Psoas muscle (tissue), 8 donors: ENCODE data around the gene NABP1. TPM values are rescaled to one million over a fixed set of nuclear protein-coding genes. Genes with fewer than 3 reads are reported as not detected.

Experiments
- ATAC-seq, 4 donors: fragments of 200-7000 bp; cut with Tn5 transposase; one replicate each; pipeline ENCODE4 v1.9.1; 2020; ENCODE audit warnings: moderate library complexity in 3 of 4, mild to moderate bottlenecking in 2 of 4
- DNase-seq, 2 donors: peaks; one replicate each; pipeline ENCODE4 v3.0.0-alpha.2; 2020
- H3K27ac ChIP-seq: fragments of 200-600 bp; one replicate; pipeline ENCODE4 v1.8.0; 2022
- H3K27me3 ChIP-seq, 3 donors: fragments of 200-600 bp in 1 of 3; one replicate each; pipeline versions ENCODE4 v1.6.1 to v1.8.0; 2013 to 2022; ENCODE audit warnings: low read length in 2 of 3, mild to moderate bottlenecking in 2 of 3, moderate library complexity in 1 of 3; ENCODE audit not compliant: insufficient read depth in 3 of 3
- H3K36me3 ChIP-seq, 2 donors: fragments of 200-600 bp in 1 of 2; one replicate each; pipeline versions ENCODE4 v1.6.1 to v1.8.0; 2013 to 2022; ENCODE audit warnings: low read depth in 1 of 2, mild to moderate bottlenecking in 1 of 2, moderate library complexity in 1 of 2; ENCODE audit not compliant: insufficient read depth in 1 of 2
- H3K4me1 ChIP-seq: fragments of 200-600 bp; one replicate; pipeline ENCODE4 v1.8.0; 2022
- H3K4me3 ChIP-seq: fragments of 200-600 bp; one replicate; pipeline ENCODE4 v1.8.0; 2022; ENCODE audit warnings: mild to moderate bottlenecking
- H3K9me3 ChIP-seq: fragments of 200-600 bp; one replicate; pipeline ENCODE4 v1.8.0; 2022
- CTCF ChIP-seq: fragments of 200-600 bp; IDR thresholded peaks from one replicate; pipeline ENCODE4 v1.8.0; 2022; ENCODE audit warnings: antibody characterized with exemption
- WGBS, 3 donors: extraction: QIAGEN DNeasy Blood & Tissue Kit; methylation state at CpG; one replicate each; pipeline versions ENCODE4 v1.1.6 to v1.1.7; 2013; 5-methylcytosine and 5-hydroxymethylcytosine counted together
- intact Hi-C, 2 donors: fragments of 100-400 bp; cut with DNase I; formaldehyde crosslinking; loops; one replicate each; pipeline versions ENCODE4 v1.11.0 to v1.14.2; 2022
- polyA plus RNA-seq, 3 donors: library from polyadenylated mRNA; stranded (reverse); fragments of 200-250 nt; gene quantifications; one replicate each; pipeline ENCODE4 v1.2.3, GENCODE V29; 2013
- total RNA-seq, 4 donors: library from RNA; stranded (reverse); fragmentation: NEBNext Ultra II Directional in 2 of 4; extraction: Animal tissue kit (Norgen Biotek cat#: 25700) in 2 of 4; gene quantifications; one replicate each; pipeline versions ENCODE4 v1.2.1 to v1.2.4, GENCODE V29; 2021 to 2023
- donor health status: healthy with polysubstance abuse.
- donor health status: DM: no; HTN: no; CAD: no; lungs with moderate emphysema.
- donor health status: Bipolar disorder and iron deficiency.
- donor health status: healthy.
- donor health status: DM: yes; HTN: yes; CAD: no.
- donor health status: DM: no; HTN: no; CAD: no.
- donor health status: DM: no; HTN: no; CAD: no.
- donor health status: DM: yes; HTN: yes; CAD: no.

The NABP1 gene
- total and polyA plus RNA-seq, 7 donors: 4.0 to 41.6 (median 8.4) TPM

GRCh38 chr2:191661097-191661924, 16.6 kb upstream of the NABP1 start:
- intact Hi-C loops: no loop called here
- Histone ChIP-seq H3K36me3 (no peaks in the 10 kb centered on the region), H3K9me3 (no peaks in the 10 kb centered on the region), H3K27ac (no peak overlapping the region), H3K4me1 (no peaks in the 10 kb centered on the region), H3K4me3 (no peak overlapping the region), H3K27me3 (no peaks in the 10 kb centered on the region)
- no peak for DNase-seq
- TF ChIP-seq CTCF: no peak
- ATAC-seq: no peak
- 78 to 93% (median 93%) methylated on average over 2 of the region's 2 CpGs for WGBS, 3 donors

- intact Hi-C loops: no loop called here
- no peak overlapping the region for H3K4me3 ChIP-seq
- TF ChIP-seq CTCF: no peak
- no peak for DNase-seq
- H3K9me3 ChIP-seq: no peaks in the 10 kb centered on the region
- H3K27ac ChIP-seq: no peak overlapping the region
- no peaks in the 10 kb centered on the region for H3K36me3 ChIP-seq
- H3K27me3 ChIP-seq: no peaks in the 10 kb centered on the region
- no peak for ATAC-seq
- H3K4me1 ChIP-seq: no peaks in the 10 kb centered on the region
These were observed 12.9 kb upstream of the NABP1 start for GRCh38 chr2:191664823-191665677.

- Histone ChIP-seq H3K4me3 (no peak overlapping the region), H3K4me1 (no peaks in the 10 kb centered on the region), H3K27me3 (no peaks in the 10 kb centered on the region), H3K36me3 (no peaks in the 10 kb centered on the region), H3K9me3 (no peaks in the 10 kb centered on the region), H3K27ac (no peak overlapping the region)
- DNase-seq: no peak
- ATAC-seq: no peak
- no peak for TF ChIP-seq CTCF
- intact Hi-C loops: no loop called here
- 78 to 87% (median 82%) methylated on average over 4 of the region's 4 CpGs for WGBS, 3 donors
These were observed 11.7 kb upstream of the NABP1 start for GRCh38 chr2:191666226-191666625.

GRCh38 chr2:191666732-191667131, 11.2 kb upstream of the NABP1 start:
- no peak overlapping the region for H3K4me3 ChIP-seq
- no peaks in the 10 kb centered on the region for H3K9me3 ChIP-seq
- DNase-seq: no peak
- H3K4me1 ChIP-seq: no peaks in the 10 kb centered on the region
- H3K36me3 ChIP-seq: no peaks in the 10 kb centered on the region
- H3K27me3 ChIP-seq: no peaks in the 10 kb centered on the region
- 55 to 67% (median 61%) methylated on average over 3 of the region's 3 CpGs for WGBS, 3 donors
- no peak overlapping the region for H3K27ac ChIP-seq
- intact Hi-C loops: no loop called here
- ATAC-seq: no peak
- no peak for TF ChIP-seq CTCF
